ENCODE results near the gene SPSB4.

Gene SPSB4

GRCh38 chr3:141170678-141171295 is 119.6 kb downstream of the SPSB4 start:
- no peak for DNase-seq

- DNase-seq: no peak
Observed at GRCh38 chr3:141174674-141175073, 123.5 kb downstream of the SPSB4 start.

- no peak for DNase-seq
Observed at GRCh38 chr3:141176775-141177174, 125.6 kb downstream of the SPSB4 start.

GRCh38 chr3:141178026-141178425 is 126.9 kb downstream of the SPSB4 start:
- DNase-seq: no peak

- no peak for DNase-seq
Observed at GRCh38 chr3:141178551-141178950, 127.4 kb downstream of the SPSB4 start.

- DNase-seq: no peak
Observed at GRCh38 chr3:141179983-141180382, 128.8 kb downstream of the SPSB4 start.

- DNase-seq: no peak
Observed at GRCh38 chr3:141181196-141181595, 130.0 kb downstream of the SPSB4 start.

- no peak for DNase-seq
Observed at GRCh38 chr3:141181819-141182218, 130.7 kb downstream of the SPSB4 start.

GRCh38 chr3:141183606-141184005 is 132.5 kb downstream of the SPSB4 start:
- DNase-seq: no peak

GRCh38 chr3:141184430-141184829 is 133.3 kb downstream of the SPSB4 start:
- no peak for DNase-seq

GRCh38 chr3:141191097-141191749 is 140.1 kb downstream of the SPSB4 start:
- no peak for DNase-seq

- peak; percentile 78 for DNase-seq
Observed at GRCh38 chr3:141192345-141192744, 141.2 kb downstream of the SPSB4 start.

- DNase-seq: no peak
Observed at GRCh38 chr3:141193066-141193830, 142.1 kb downstream of the SPSB4 start.
